HG02678 (cell line): ENCODE results near the gene TBL3.

ENCODE experiments used
- ATAC-seq: cut with Tn5 transposase; IDR thresholded peaks from one replicate; pipeline ENCODE4 v1.9.1; 2021; ENCODE audit warnings: mild to moderate bottlenecking, moderate library complexity; ENCODE audit not compliant: unreplicated experiment

Gene TBL3

GRCh38 chr16:1981398-1981836 is 9.6 kb downstream of the TBL3 start, which contains the start of gene NOXO1:
Gene NOXO1 (minus strand): TSS chr16:1981469. CDS start chr16:1981179, 290 bp downstream.
- no peak for ATAC-seq

GRCh38 chr16:1982013-1982433 is 10.2 kb downstream of the TBL3 start:
- ATAC-seq = no peak

- ATAC-seq = no peak
These were observed 11.2 kb downstream of the TBL3 start for GRCh38 chr16:1982991-1983543.

GRCh38 chr16:1983544-1984346 is 11.9 kb downstream of the TBL3 start, which contains the start of gene GFER:
Gene GFER (plus strand): TSS chr16:1984193. CDS start chr16:1984219, 26 bp downstream.
- ATAC-seq = peak; percentile 84

GRCh38 chr16:1984347-1985225 is 12.7 kb downstream of the TBL3 start:
- ATAC-seq = peak; percentile 8

- no peak for ATAC-seq
These were observed 13.8 kb downstream of the TBL3 start for GRCh38 chr16:1985466-1986150.

- no peak for ATAC-seq
These were observed 15.3 kb downstream of the TBL3 start for GRCh38 chr16:1987198-1987597.

GRCh38 chr16:1989209-1990100 is 17.6 kb downstream of the TBL3 start, which contains the start of gene SYNGR3:
Gene SYNGR3 (plus strand): TSS chr16:1989970. CDS start chr16:1990103, 133 bp downstream.
- ATAC-seq = no peak

GRCh38 chr16:1990101-1990350 is 18.2 kb downstream of the TBL3 start:
- no peak for ATAC-seq

GRCh38 chr16:1990351-1991134 is 18.7 kb downstream of the TBL3 start:
- no peak for ATAC-seq

- ATAC-seq = no peak
These were observed 19.3 kb downstream of the TBL3 start for GRCh38 chr16:1991135-1991551.

GRCh38 chr16:1991588-1991947 is 19.7 kb downstream of the TBL3 start:
- no peak for ATAC-seq

- ATAC-seq = peak; percentile 48
These were observed 20.3 kb downstream of the TBL3 start for GRCh38 chr16:1991948-1992703.

- no peak for ATAC-seq
These were observed 21.0 kb downstream of the TBL3 start for GRCh38 chr16:1992704-1993317.

GRCh38 chr16:1993731-1994131 is 21.9 kb downstream of the TBL3 start:
- no peak for ATAC-seq

GRCh38 chr16:1997494-1998359 is 25.9 kb downstream of the TBL3 start:
- ATAC-seq = no peak

- ATAC-seq = no peak
These were observed 26.5 kb downstream of the TBL3 start for GRCh38 chr16:1998360-1998835.
